Glutamatergic neuron (in vitro differentiated cells): ENCODE data around the gene KIF23. TPM values are rescaled to one million over a fixed set of nuclear protein-coding genes. Genes with fewer than 3 reads are reported as not detected.

Experiments used
- DNase-seq: peaks from one replicate; pipeline ENCODE4 v3.0.0; 2022
- H3K27ac Mint-ChIP-seq: one replicate; pipeline ENCODE4 v1.8.0; 2020; ENCODE audit warnings: mild to moderate bottlenecking, mixed read lengths, inconsistent platforms; ENCODE audit not compliant: unreplicated experiment
- H3K27me3 Mint-ChIP-seq: one replicate; pipeline ENCODE4 v1.8.0; 2020; ENCODE audit warnings: mild to moderate bottlenecking, moderate library complexity, mixed read lengths, inconsistent platforms; ENCODE audit not compliant: unreplicated experiment
- H3K36me3 Mint-ChIP-seq: one replicate; pipeline ENCODE4 v1.8.0; 2020; ENCODE audit warnings: mild to moderate bottlenecking, mixed read lengths, inconsistent platforms; ENCODE audit not compliant: unreplicated experiment
- H3K4me1 Mint-ChIP-seq: one replicate; pipeline ENCODE4 v1.8.0; 2020; ENCODE audit warnings: mild to moderate bottlenecking, low read depth, mixed read lengths, inconsistent platforms; ENCODE audit not compliant: unreplicated experiment
- H3K4me3 Mint-ChIP-seq: one replicate; pipeline ENCODE4 v1.8.0; 2020; ENCODE audit warnings: mild to moderate bottlenecking, mixed read lengths, inconsistent platforms; ENCODE audit not compliant: unreplicated experiment
- H3K9me3 Mint-ChIP-seq: one replicate; pipeline ENCODE4 v1.8.0; 2020; ENCODE audit warnings: mild to moderate bottlenecking, moderate library complexity, mixed read lengths, inconsistent platforms; ENCODE audit not compliant: unreplicated experiment
- CTCF ChIP-seq: fragments of 200-600 bp; sonication (generic); IDR thresholded peaks from one replicate; pipeline ENCODE4 v1.5.0; 2021; ENCODE audit not compliant: partially characterized antibody, unreplicated experiment
- total RNA-seq: library from RNA; stranded (reverse); fragmentation: NEBNext Ultra II Directional; extraction: Animal tissue kit (Norgen Biotek cat#: 25700); gene quantifications from one replicate; pipeline ENCODE4 v1.2.1, GENCODE V29; 2021; ENCODE audit not compliant: unreplicated experiment

Gene KIF23
- total RNA-seq, 1 donor from 2014 or later = 5.2 TPM

GRCh38 chr15:69474291-69474690 is 60.1 kb downstream of the KIF23 start:
- Mint-ChIP-seq H3K27ac (no peak overlapping the region), H3K9me3 (peaks cover 6% of the 10 kb centered on the region), H3K4me3 (no peak overlapping the region), H3K4me1 (no peaks in the 10 kb centered on the region), H3K27me3 (peaks cover 3% of the 10 kb centered on the region), H3K36me3 (no peaks in the 10 kb centered on the region)
- no peak for TF ChIP-seq CTCF
- no peak for DNase-seq

DNA sequence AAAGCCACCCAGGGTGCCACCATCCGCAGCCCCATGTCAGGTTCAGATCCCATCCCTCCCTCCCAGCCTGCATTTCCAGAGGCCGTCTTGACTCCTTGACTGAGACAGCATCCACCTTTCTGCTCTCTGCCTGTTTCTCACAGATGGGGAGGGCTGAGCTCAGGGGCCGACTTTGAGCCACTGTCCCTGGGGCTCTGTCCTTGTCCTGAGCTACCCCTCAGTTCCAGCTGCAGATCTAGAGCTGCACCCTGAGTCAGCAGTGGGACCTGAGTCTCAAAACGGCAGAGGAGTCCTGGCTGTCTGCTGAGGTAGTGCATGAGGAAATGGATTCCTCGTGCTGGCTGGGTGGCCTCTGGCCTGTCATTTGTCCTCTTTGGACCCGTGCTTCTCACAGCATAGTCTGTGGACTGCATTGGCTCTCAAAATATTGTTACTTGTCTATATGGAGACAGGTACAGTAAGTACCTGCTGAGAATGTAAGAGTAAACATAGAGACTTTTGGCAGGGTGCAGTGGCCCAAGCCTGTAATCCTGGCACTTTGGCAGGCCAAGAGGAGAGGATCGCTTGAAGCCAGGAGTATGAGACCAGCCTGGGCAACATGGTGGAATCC is 60.8 kb downstream of the KIF23 start:
- peaks cover 6% of the 10 kb centered on the region for H3K36me3 Mint-ChIP-seq
- DNase-seq = no peak
- H3K27ac Mint-ChIP-seq = no peak overlapping the region
- H3K4me3 Mint-ChIP-seq = no peak overlapping the region
- no peak for TF ChIP-seq CTCF
- H3K9me3 Mint-ChIP-seq = peaks cover 6% of the 10 kb centered on the region
- peaks cover 3% of the 10 kb centered on the region for H3K27me3 Mint-ChIP-seq
- no peaks in the 10 kb centered on the region for H3K4me1 Mint-ChIP-seq

DNA sequence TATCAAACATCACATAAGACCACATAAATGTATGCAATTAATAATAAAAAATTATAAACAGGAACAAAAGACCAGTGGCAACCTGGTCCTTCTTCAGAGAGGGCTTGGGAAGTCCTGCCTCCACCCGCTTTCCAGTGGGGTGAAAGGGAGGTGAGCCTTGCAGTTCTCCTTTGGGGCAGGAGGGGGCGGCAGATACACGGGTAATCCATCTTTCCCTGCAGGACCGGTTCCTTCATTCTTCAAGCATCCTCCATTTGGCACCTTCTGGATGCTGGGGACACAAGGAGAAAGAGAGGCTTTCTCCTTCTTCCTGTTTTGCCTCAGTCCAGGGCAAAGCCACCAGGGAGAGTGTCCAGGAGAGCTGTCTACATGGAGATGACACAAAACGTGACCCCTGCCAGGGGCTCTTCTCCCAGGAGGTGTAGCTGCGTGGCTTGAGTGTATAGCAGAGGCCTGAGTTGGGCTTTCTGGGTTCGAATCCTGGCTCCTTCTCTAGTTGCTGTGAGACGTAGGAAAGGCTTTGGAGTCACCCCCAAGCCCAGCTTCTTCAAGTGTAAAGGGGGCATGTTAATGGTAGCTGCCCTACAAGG is 61.7 kb downstream of the KIF23 start:
- peak; percentile 89 for DNase-seq
- no peak overlapping the region for H3K27ac Mint-ChIP-seq
- peaks cover 6% of the 10 kb centered on the region for H3K9me3 Mint-ChIP-seq
- H3K27me3 Mint-ChIP-seq = peaks cover 6% of the 10 kb centered on the region
- H3K4me3 Mint-ChIP-seq = no peak overlapping the region
- peaks cover 14% of the 10 kb centered on the region for H3K36me3 Mint-ChIP-seq
- H3K4me1 Mint-ChIP-seq = no peaks in the 10 kb centered on the region
- peak; percentile 91 for TF ChIP-seq CTCF

DNA sequence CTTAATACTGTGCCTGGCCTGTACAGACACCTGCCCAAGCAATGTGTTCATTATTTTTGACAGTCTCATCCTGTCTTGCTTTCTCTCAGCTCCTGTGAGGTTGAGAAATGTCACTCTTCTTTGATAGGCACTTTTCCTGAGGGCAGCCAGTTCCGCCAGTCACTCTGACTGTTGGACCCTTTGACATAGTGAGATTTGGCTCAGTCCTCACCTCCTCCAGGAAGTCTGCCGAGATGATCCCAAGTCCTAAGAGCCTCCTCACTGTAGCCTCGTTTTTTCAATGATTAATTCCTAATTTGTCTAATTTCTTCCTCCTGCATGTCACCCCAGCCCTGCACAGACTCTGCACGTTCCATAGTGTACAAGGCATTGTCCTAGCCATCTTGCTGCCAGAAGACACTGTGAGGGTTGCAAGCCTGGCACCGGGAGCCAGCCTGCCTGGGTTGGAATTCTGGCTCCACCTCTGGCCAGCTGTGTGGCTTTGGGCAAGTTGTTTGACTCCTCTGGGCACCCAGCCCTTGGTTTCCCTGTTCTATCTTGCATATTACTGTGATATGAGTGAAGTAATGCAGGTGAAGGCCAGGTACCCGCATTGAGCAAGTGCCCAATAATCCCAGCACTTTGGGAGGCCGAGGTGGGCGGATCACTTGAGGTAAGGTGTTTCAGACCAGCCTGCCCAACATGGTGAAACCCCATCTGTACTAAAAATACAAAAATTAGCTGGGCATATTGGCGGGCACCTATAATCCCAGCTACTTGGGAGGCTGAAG is 62.7 kb downstream of the KIF23 start:
- peaks cover 14% of the 10 kb centered on the region for H3K36me3 Mint-ChIP-seq
- H3K4me1 Mint-ChIP-seq = no peaks in the 10 kb centered on the region
- peaks cover 4% of the 10 kb centered on the region for H3K27me3 Mint-ChIP-seq
- peaks cover 6% of the 10 kb centered on the region for H3K9me3 Mint-ChIP-seq
- H3K4me3 Mint-ChIP-seq = no peak overlapping the region
- H3K27ac Mint-ChIP-seq = no peak overlapping the region
- TF ChIP-seq CTCF = no peak
- no peak for DNase-seq
